Measurements from ENCODE around the gene PRR14L.
A peak's percentile ranks its signal among the peaks of the same experiment; 100 is the strongest.

The PRR14L gene

GRCh38 chr22:31650391-31650790 lies 99.5 kb downstream of the PRR14L start:
- H4K20me1 ChIP-seq: peaks cover 0 to 50% (median 11%) of the 10 kb centered on the region in 11 experiments; a peak in 11 of 22 replicates
- peak in 3 of 11 experiments; percentile 23 to 66 (median 55); a peak in 4 of 22 replicates for TF ChIP-seq Cebpa-rat (IDR thresholded peaks at IDR 0.05)
- H3K27me3 ChIP-seq: no peaks in the 10 kb centered on the region
- no peaks in the 10 kb centered on the region for H3K9me3 ChIP-seq (replicated peaks in 1 of 11)
- peaks cover 36 to 55% (median 46%) of the 10 kb centered on the region in 11 experiments for H3K36me3 ChIP-seq
- no peak overlapping the region for H3K4me3 ChIP-seq
- peaks cover 0 to 50% (median 35%) of the 10 kb centered on the region in 10 experiments; a peak in 19 of 20 replicates for H3K4me1 ChIP-seq
- peak overlapping the region in 6 of 11 experiments; percentile 27 to 66 (median 60); a peak in 9 of 22 replicates for H3K27ac ChIP-seq
- H3K4me2 ChIP-seq: peak overlapping the region in 8 of 11 experiments; percentile 11 to 71 (median 49); a peak in 15 of 22 replicates
- peak overlapping the region in 5 of 11 experiments; percentile 2 to 32 (median 9); a peak in 5 of 22 replicates for H3K9ac ChIP-seq

- H3K27me3 ChIP-seq: no peaks in the 10 kb centered on the region
- H3K27ac ChIP-seq: peak overlapping the region in 1 of 11 experiments; percentile 12; a peak in 1 of 22 replicates
- H3K9me3 ChIP-seq (replicated peaks in 1 of 11): no peaks in the 10 kb centered on the region
- no peak overlapping the region for H3K4me3 ChIP-seq
- peaks cover 45 to 66% (median 57%) of the 10 kb centered on the region in 11 experiments for H3K36me3 ChIP-seq
- H3K9ac ChIP-seq: no peak overlapping the region
- H4K20me1 ChIP-seq: peaks cover 0 to 26% (median 0%) of the 10 kb centered on the region in 11 experiments; a peak in 7 of 22 replicates
- TF ChIP-seq Cebpa-rat (IDR thresholded peaks at IDR 0.05): no peak
- peaks cover 0 to 45% (median 32%) of the 10 kb centered on the region in 10 experiments; a peak in 19 of 20 replicates for H3K4me1 ChIP-seq
- no peak overlapping the region for H3K4me2 ChIP-seq
These were observed 102.2 kb downstream of the PRR14L start for GRCh38 chr22:31647523-31648320.

- Histone ChIP-seq H4K20me1 (peaks cover 0 to 23% (median 0%) of the 10 kb centered on the region in 11 experiments; a peak in 6 of 22 replicates), H3K9me3 (replicated peaks in 1 of 11) (no peaks in the 10 kb centered on the region), H3K4me1 (peaks cover 0 to 50% (median 33%) of the 10 kb centered on the region in 10 experiments; a peak in 19 of 20 replicates), H3K36me3 (peaks cover 45 to 72% (median 64%) of the 10 kb centered on the region in 11 experiments), H3K4me3 (no peak overlapping the region), H3K27ac (no peak overlapping the region), H3K27me3 (no peaks in the 10 kb centered on the region), H3K9ac (no peak overlapping the region), H3K4me2 (no peak overlapping the region)
- TF ChIP-seq Cebpa-rat (IDR thresholded peaks at IDR 0.05): no peak
These were observed 102.9 kb downstream of the PRR14L start for GRCh38 chr22:31647066-31647465.

- H3K27me3 ChIP-seq: no peaks in the 10 kb centered on the region
- TF ChIP-seq Cebpa-rat (IDR thresholded peaks at IDR 0.05): no peak
- H4K20me1 ChIP-seq: peaks cover 0 to 23% (median 0%) of the 10 kb centered on the region in 11 experiments; a peak in 5 of 22 replicates
- peaks cover under 1 to 50% (median 32%) of the 10 kb centered on the region in 10 experiments for H3K4me1 ChIP-seq
- H3K9ac ChIP-seq: no peak overlapping the region
- H3K4me3 ChIP-seq: no peak overlapping the region
- no peak overlapping the region for H3K4me2 ChIP-seq
- no peak overlapping the region for H3K27ac ChIP-seq
- no peaks in the 10 kb centered on the region for H3K9me3 ChIP-seq (replicated peaks in 1 of 11)
- H3K36me3 ChIP-seq: peaks cover 45 to 79% (median 69%) of the 10 kb centered on the region in 11 experiments
These were observed 103.5 kb downstream of the PRR14L start for GRCh38 chr22:31646186-31647019.

GRCh38 chr22:31639436-31640039 lies 110.4 kb downstream of the PRR14L start:
- H3K4me1 ChIP-seq: peaks cover 61 to 86% (median 73%) of the 10 kb centered on the region in 10 experiments
- H3K4me3 ChIP-seq: peak overlapping the region; percentile 56 to 82 (median 70); a peak in 17 of 20 replicates
- H3K9me3 ChIP-seq (replicated peaks in 1 of 11): no peaks in the 10 kb centered on the region
- peak overlapping the region; percentile 85 to 95 (median 91); a peak in 20 of 22 replicates for H3K9ac ChIP-seq
- peak overlapping the region; percentile 71 to 98 (median 96); a peak in 21 of 22 replicates for H3K27ac ChIP-seq
- TF ChIP-seq Cebpa-rat (IDR thresholded peaks at IDR 0.05): no peak
- H3K27me3 ChIP-seq: no peaks in the 10 kb centered on the region
- H3K36me3 ChIP-seq: peaks cover 2 to 30% (median 20%) of the 10 kb centered on the region in 11 experiments; a peak in 17 of 22 replicates
- H4K20me1 ChIP-seq: peaks cover 16 to 35% (median 19%) of the 10 kb centered on the region in 11 experiments; a peak in 20 of 22 replicates
- H3K4me2 ChIP-seq: peak overlapping the region; percentile 84 to 100 (median 97)

- peaks cover 28 to 46% (median 33%) of the 10 kb centered on the region in 11 experiments; a peak in 20 of 22 replicates for H4K20me1 ChIP-seq
- peak overlapping the region; percentile 85 to 95 (median 91) for H3K9ac ChIP-seq
- H3K4me1 ChIP-seq: peaks cover 76 to 91% (median 82%) of the 10 kb centered on the region in 10 experiments
- peak overlapping the region; percentile 56 to 82 (median 70) for H3K4me3 ChIP-seq
- peaks cover under 1 to 30% (median 17%) of the 10 kb centered on the region in 11 experiments; a peak in 18 of 22 replicates for H3K36me3 ChIP-seq
- H3K9me3 ChIP-seq (replicated peaks in 1 of 11): no peaks in the 10 kb centered on the region
- peak overlapping the region; percentile 71 to 98 (median 96) for H3K27ac ChIP-seq
- TF ChIP-seq Cebpa-rat (IDR thresholded peaks at IDR 0.05): no peak
- peak overlapping the region; percentile 84 to 100 (median 97) for H3K4me2 ChIP-seq
- H3K27me3 ChIP-seq: no peaks in the 10 kb centered on the region
These were observed 111.9 kb downstream of the PRR14L start for GRCh38 chr22:31637891-31638618.

- H3K4me1 ChIP-seq: peaks cover 77 to 91% (median 85%) of the 10 kb centered on the region in 10 experiments
- H3K27me3 ChIP-seq: no peaks in the 10 kb centered on the region
- H4K20me1 ChIP-seq: peaks cover 30 to 47% (median 39%) of the 10 kb centered on the region in 11 experiments; a peak in 20 of 22 replicates
- peaks cover 5 to 30% (median 15%) of the 10 kb centered on the region in 11 experiments; a peak in 17 of 22 replicates for H3K36me3 ChIP-seq
- H3K4me3 ChIP-seq: peak overlapping the region; percentile 56 to 82 (median 70)
- peak overlapping the region; percentile 85 to 95 (median 91) for H3K9ac ChIP-seq
- no peaks in the 10 kb centered on the region for H3K9me3 ChIP-seq (replicated peaks in 1 of 11)
- H3K27ac ChIP-seq: peak overlapping the region; percentile 71 to 98 (median 96)
- peak overlapping the region; percentile 84 to 100 (median 97) for H3K4me2 ChIP-seq
- no peak for TF ChIP-seq Cebpa-rat (IDR thresholded peaks at IDR 0.05)
These were observed 112.5 kb downstream of the PRR14L start for GRCh38 chr22:31637447-31637890.

Data from BLaER1 treated with 17β-estradiol and CSF1 and Interleukin-3, amounts not matched to agents 10 nM and 100 nM (cell line).